ENCODE measurements around the gene KIRREL2. TPM values are rescaled to one million over a fixed set of nuclear protein-coding genes. Genes with fewer than 3 reads are reported as not detected.

The KIRREL2 gene
- total and polyA plus RNA-seq, 9 of the 15 experiments (the other 6 are each of a cell fraction or from before 2014, with no cell fraction given): 0.01 to 0.12 (median 0.09) TPM; not detected in 4

- TF ChIP-seq JUND (IDR thresholded peaks at IDR 0.05; ENCODE audit: borderline replicate concordance, low read depth, low read length) (no peak), JUND (tag; IDR thresholded peaks at IDR 0.05; ENCODE audit: borderline replicate concordance, low read depth, low read length) (no peak), ZNF263 (CRISPR knock-in tag; IDR thresholded peaks at IDR 0.05; ENCODE audit: borderline replicate concordance) (no peak), COPS2 (conservative IDR thresholded peaks at IDR 0.05) (no peak), MAX (CRISPR knock-in tag; IDR thresholded peaks at IDR 0.05) (peak; percentile 20; the same call in 1 of the 2 replicates), POLR2G (IDR thresholded peaks at IDR 0.05; ENCODE audit: low read depth, low read length) (peak; percentile 47), SMARCA4 (IDR thresholded peaks at IDR 0.05) (no peak), ZNF449 (CRISPR knock-in tag; IDR thresholded peaks at IDR 0.05) (no peak), ARID1B (IDR thresholded peaks at IDR 0.05) (no peak), KAT2B (IDR thresholded peaks at IDR 0.05; ENCODE audit: low read depth, low read length) (no peak), ZSCAN29 (IDR thresholded peaks at IDR 0.05) (no peak), TRIM28 (IDR thresholded peaks at IDR 0.05) (no peak), L3MBTL2 (IDR thresholded peaks at IDR 0.05) (no peak), PURB (CRISPR knock-in tag; IDR thresholded peaks at IDR 0.05; ENCODE audit: low read depth) (no peak), GABPA (tag; conservative IDR thresholded peaks at IDR 0.05; ENCODE audit: low read depth) (no peak), ZSCAN32 (CRISPR knock-in tag; IDR thresholded peaks at IDR 0.05) (no peak), PML (IDR thresholded peaks at IDR 0.05; ENCODE audit: low read length) (no peak), ZNF583 (CRISPR knock-in tag; IDR thresholded peaks at IDR 0.05) (no peak), HDAC3 (IDR thresholded peaks at IDR 0.05; ENCODE audit: borderline replicate concordance, partially characterized antibody) (no peak)
- TF ChIP-seq, protein P1, sequence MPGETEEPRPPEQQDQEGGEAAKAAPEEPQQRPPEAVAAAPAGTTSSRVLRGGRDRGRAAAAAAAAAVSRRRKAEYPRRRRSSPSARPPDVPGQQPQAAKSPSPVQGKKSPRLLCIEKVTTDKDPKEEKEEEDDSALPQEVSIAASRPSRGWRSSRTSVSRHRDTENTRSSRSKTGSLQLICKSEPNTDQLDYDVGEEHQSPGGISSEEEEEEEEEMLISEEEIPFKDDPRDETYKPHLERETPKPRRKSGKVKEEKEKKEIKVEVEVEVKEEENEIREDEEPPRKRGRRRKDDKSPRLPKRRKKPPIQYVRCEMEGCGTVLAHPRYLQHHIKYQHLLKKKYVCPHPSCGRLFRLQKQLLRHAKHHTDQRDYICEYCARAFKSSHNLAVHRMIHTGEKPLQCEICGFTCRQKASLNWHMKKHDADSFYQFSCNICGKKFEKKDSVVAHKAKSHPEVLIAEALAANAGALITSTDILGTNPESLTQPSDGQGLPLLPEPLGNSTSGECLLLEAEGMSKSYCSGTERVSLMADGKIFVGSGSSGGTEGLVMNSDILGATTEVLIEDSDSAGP (CRISPR knock-in tag; IDR thresholded peaks at IDR 0.05): no peak
- TF ChIP-seq, protein P2, sequence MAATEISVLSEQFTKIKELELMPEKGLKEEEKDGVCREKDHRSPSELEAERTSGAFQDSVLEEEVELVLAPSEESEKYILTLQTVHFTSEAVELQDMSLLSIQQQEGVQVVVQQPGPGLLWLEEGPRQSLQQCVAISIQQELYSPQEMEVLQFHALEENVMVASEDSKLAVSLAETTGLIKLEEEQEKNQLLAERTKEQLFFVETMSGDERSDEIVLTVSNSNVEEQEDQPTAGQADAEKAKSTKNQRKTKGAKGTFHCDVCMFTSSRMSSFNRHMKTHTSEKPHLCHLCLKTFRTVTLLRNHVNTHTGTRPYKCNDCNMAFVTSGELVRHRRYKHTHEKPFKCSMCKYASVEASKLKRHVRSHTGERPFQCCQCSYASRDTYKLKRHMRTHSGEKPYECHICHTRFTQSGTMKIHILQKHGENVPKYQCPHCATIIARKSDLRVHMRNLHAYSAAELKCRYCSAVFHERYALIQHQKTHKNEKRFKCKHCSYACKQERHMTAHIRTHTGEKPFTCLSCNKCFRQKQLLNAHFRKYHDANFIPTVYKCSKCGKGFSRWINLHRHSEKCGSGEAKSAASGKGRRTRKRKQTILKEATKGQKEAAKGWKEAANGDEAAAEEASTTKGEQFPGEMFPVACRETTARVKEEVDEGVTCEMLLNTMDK (IDR thresholded peaks at IDR 0.05; ENCODE audit: borderline replicate concordance, insufficient read depth, low read depth, low read length, poor library complexity, severe bottlenecking): no peak
- TF ChIP-seq, protein P3, sequence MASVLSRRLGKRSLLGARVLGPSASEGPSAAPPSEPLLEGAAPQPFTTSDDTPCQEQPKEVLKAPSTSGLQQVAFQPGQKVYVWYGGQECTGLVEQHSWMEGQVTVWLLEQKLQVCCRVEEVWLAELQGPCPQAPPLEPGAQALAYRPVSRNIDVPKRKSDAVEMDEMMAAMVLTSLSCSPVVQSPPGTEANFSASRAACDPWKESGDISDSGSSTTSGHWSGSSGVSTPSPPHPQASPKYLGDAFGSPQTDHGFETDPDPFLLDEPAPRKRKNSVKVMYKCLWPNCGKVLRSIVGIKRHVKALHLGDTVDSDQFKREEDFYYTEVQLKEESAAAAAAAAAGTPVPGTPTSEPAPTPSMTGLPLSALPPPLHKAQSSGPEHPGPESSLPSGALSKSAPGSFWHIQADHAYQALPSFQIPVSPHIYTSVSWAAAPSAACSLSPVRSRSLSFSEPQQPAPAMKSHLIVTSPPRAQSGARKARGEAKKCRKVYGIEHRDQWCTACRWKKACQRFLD (CRISPR knock-in tag; IDR thresholded peaks at IDR 0.05): no peak
These were observed 32.8 kb downstream of the KIRREL2 start (continued) for GRCh38 chr19:35889370-35890112.
